GM18502 (cell line): ENCODE data around the gene OR2T33.
"Not testable (repeated sequence)": the region's sequence is repeated elsewhere in the genome, so short reads cannot be mapped to it uniquely, and the experiment has no call there.

Source experiments
- ATAC-seq: cut with Tn5 transposase; IDR thresholded peaks from one replicate; pipeline ENCODE4 v1.9.1; 2021; ENCODE audit warnings: mild to moderate bottlenecking; ENCODE audit not compliant: unreplicated experiment, poor library complexity

OR2T33 gene

DNA sequence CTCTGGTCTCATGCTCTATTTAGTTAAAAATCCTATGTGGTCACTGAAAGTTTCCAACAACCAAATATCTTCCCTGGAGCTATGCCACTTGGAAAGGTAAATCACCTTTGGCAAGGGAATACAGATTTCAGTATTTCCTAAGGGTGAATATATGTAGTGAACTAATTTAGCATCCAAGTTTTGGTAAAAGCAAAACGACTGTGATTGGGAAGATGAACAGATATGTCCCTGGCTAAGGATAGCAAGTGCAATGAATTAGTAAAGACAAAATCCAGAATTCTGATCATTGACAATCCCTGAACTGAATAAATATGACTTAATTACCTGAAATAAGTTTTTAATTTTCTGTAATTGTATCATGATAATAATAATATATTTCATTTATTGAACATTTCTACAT lies at the start of gene OR2T33:
Gene OR2T33 (minus strand): TSS at position 101 of the 400 bp plus-strand sequence. CDS start 4,162 bp downstream, outside the sequence.
- ATAC-seq, result no peak

- no peak for ATAC-seq
Observed at GRCh38 chr1:248324468-248324867, 46.7 kb upstream of the OR2T33 start, which contains the start of gene OR2M7. OR2M7 (minus strand) TSS chr1:248324568; CDS start chr1:248324568, 0 bp downstream.

- ATAC-seq, result no peak
Observed at GRCh38 chr1:248316796-248317195, 39.0 kb upstream of the OR2T33 start.

GRCh38 chr1:248306740-248307139 lies 29.0 kb upstream of the OR2T33 start:
- not testable (repeated sequence) for ATAC-seq

GRCh38 chr1:248306103-248306502 lies 28.3 kb upstream of the OR2T33 start:
- ATAC-seq, result no peak

- not testable (repeated sequence) for ATAC-seq
Observed at GRCh38 chr1:248305672-248306071, 27.9 kb upstream of the OR2T33 start.

DNA sequence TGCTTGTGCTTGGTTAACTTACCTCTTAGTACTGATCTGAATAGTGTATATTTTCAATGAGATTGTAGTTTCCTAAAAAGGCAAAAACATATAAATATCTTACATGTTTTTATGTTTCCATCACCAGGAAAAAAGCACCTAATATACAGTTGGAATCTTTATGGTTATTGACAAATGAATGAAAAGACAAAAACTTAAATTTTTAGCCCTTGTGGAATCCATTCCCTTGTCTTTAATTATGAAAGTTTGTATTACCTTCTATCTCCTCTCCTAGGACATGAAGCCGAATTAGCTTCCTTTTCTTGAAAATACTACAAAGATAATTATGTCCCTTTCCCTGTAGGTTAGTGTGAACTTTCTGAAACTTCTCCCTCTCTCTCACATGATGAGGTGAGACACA lies 25.5 kb upstream of the OR2T33 start, which contains the start of gene OR2T12:
Gene OR2T12 (minus strand): TSS at position 101 of the 400 bp plus-strand sequence. CDS start 7,846 bp downstream, outside the sequence.
- no peak for ATAC-seq

DNA sequence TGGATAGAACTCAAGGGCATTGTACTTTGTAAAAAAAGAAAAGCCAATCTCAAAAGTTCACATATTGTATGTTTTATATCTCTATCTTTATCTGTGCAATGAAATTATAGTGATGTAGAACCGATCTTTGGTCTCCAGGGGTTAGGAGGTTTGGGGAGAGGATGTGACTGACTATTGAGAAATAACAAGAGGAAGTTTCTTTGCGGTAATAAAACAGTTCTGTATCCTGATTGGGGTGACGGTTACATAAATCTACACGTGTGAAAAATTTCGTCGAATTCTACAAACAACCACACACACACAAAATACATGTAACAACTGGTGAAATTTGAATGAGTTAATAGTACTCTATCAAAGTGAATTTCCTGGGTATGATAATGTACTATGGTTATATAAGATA lies 10.6 kb upstream of the OR2T33 start:
- ATAC-seq, result no peak

- ATAC-seq, result not testable (repeated sequence)
Observed at GRCh38 chr1:248273225-248273624, 4.6 kb downstream of the OR2T33 start.

GRCh38 chr1:248268178-248268577 lies 9.6 kb downstream of the OR2T33 start:
- no peak for ATAC-seq

- not testable (repeated sequence) for ATAC-seq
Observed at GRCh38 chr1:248259309-248259708, 18.5 kb downstream of the OR2T33 start.

DNA sequence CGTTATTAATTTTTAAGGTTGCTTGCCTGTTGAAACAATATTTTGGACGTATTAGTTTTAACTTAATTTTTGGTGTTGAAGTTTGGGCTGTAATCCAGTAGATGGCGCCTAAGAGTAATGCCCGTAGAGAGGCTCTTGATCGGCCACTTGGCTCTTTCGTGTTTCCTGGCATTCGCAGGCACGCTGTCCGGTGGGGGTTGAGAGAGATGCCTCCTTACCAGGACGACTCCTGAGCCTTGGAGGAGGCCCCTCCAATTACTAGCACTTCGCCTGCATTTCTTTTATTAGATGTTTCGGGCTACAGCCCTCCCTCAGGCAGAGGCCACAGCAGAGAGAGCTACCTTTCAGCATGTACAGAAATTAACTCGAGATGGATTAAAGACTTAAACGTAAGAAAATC lies 34.6 kb downstream of the OR2T33 start:
- ATAC-seq, result peak; percentile 81

- no peak for ATAC-seq
Observed at GRCh38 chr1:248239478-248239877, 38.3 kb downstream of the OR2T33 start.

GRCh38 chr1:248231117-248231516 lies 46.7 kb downstream of the OR2T33 start, which contains the start of gene OR2M4:
OR2M4 (plus strand) TSS chr1:248231417; CDS start chr1:248238929, 7,512 bp downstream.
- ATAC-seq, result no peak

DNA sequence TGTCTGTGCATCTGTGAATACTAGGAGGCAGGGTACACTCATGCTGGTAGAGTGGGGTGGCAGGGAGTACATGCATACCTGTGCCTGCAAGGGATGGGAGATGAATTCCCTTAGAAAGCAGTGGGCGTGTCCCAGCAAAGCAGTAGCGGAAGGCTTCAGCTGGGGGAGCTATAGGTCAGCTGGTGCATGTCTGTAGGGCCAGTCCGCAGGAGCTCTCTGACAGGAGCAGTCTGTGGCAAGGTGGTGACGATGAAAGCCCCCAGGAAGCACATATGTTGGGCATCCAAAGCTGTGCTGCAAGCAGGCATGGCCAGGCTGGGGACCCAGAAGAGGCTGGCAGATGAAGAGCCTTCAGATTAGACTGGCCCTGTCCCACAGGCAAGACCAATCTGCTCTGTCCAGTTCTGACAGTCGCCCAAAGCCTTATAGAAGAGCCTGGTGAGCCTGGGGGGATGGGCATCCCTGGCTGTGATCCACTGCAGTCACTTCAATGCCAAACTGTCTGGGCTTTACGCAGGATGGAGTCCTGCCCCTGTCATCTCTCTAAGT lies 48.3 kb downstream of the OR2T33 start:
- ATAC-seq, result no peak

DNA sequence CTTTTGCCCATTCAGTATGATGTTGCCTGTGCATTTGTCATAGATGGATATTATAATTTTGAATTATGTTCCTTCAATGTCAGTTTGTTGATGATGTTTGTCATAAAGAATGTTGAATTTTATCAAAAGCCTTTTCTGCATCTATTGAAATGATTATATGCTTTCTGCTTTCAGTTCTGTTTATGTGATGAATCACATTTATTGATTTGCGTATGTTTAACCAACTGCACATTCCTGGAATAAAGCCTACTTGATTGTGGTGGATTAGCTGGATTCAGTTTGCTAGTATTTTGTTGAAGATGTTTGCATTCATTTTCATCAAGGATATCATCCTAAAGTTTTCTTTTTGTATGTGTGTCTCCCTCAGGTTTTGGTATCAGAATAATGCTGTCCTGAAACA lies 52.2 kb downstream of the OR2T33 start:
- ATAC-seq, result no peak
